PFSK-1 (cell line): ENCODE measurements around the gene C1orf210.

Experiments
- FOXP2 ChIP-seq: optimal IDR thresholded peaks from 2 replicates; pipeline ENCODE3; 2011; ENCODE audit warnings: borderline replicate concordance, control low read depth, inconsistent platforms; ENCODE audit not compliant: insufficient read depth; ENCODE audit errors: extremely low read length, extremely low read depth
- POLR2AphosphoS5 ChIP-seq: IDR thresholded peaks from 2 replicates; pipeline ENCODE4 v1.6.1; 2012; ENCODE audit warnings: low read depth, mild to moderate bottlenecking, control low read depth, low read length, moderate library complexity
- SIN3A ChIP-seq: IDR thresholded peaks from 2 replicates; pipeline ENCODE4 v1.6.1; 2012; ENCODE audit warnings: mild to moderate bottlenecking, low read length, moderate library complexity, borderline replicate concordance; ENCODE audit not compliant: insufficient read depth
- TAF1 ChIP-seq: IDR thresholded peaks from 2 replicates; pipeline ENCODE4 v1.6.1; 2012; ENCODE audit warnings: low read length, control low read depth, borderline replicate concordance; ENCODE audit not compliant: insufficient read depth

- no peak for TF ChIP-seq POLR2AphosphoS5
- TF ChIP-seq SIN3A, result no peak
- TF ChIP-seq TAF1, result no peak
- TF ChIP-seq FOXP2, result no peak
Measured at GRCh38 chr1:43302721-43303470, 17.5 kb upstream of the C1orf210 start.
